Large intestine (tissue), 3 donors: ENCODE measurements around the gene DNAJB6. TPM values are rescaled to one million over a fixed set of nuclear protein-coding genes. Genes with fewer than 3 reads are reported as not detected.
"Not testable (repeated sequence)": the region's sequence is repeated elsewhere in the genome, so short reads cannot be mapped to it uniquely, and the experiment has no call there.

Source experiments
- DNase-seq, 2 donors: peaks; one replicate each; pipeline versions ENCODE4 v3.0.0 to v3.0.0-alpha.2; 2013
- H3K27ac ChIP-seq: one replicate; pipeline ENCODE4 v1.5.1; 2013; ENCODE audit warnings: low read length
- H3K27me3 ChIP-seq: 2 replicates; pipeline ENCODE4 v1.6.1; 2013; ENCODE audit warnings: low read length; ENCODE audit not compliant: control insufficient read depth, insufficient read depth
- H3K36me3 ChIP-seq: 2 replicates; pipeline ENCODE4 v1.6.1; 2013; ENCODE audit warnings: low read length; ENCODE audit not compliant: control insufficient read depth, insufficient read depth
- H3K4me1 ChIP-seq: one replicate; pipeline ENCODE4 v1.6.1; 2013; ENCODE audit warnings: low read length; ENCODE audit not compliant: control insufficient read depth, insufficient read depth
- H3K4me3 ChIP-seq: one replicate; pipeline ENCODE4 v1.5.1; 2013; ENCODE audit warnings: low read length
- H3K9me3 ChIP-seq: one replicate; pipeline ENCODE4 v1.6.1; 2013; ENCODE audit warnings: mild to moderate bottlenecking, low read depth, low read length, moderate library complexity; ENCODE audit not compliant: control insufficient read depth
- WGBS: methylation state at CpG from one replicate; pipeline ENCODE4 v1.1.5; 2013; ENCODE audit warnings: low lambda C conversion rate; ENCODE audit not compliant: insufficient coverage; 5-methylcytosine and 5-hydroxymethylcytosine counted together
- polyA plus RNA-seq: library from polyadenylated mRNA; unstranded; fragments of 120-200 nt; gene quantifications from one replicate; pipeline ENCODE4 v1.2.1, GENCODE V29; 2013

The DNAJB6 gene
- polyA plus RNA-seq, 1 donor: 102 TPM

- no CpG with 5 or more reads among the region's 42 CpGs for WGBS
- no peak overlapping the region for H3K27ac ChIP-seq
- H3K27me3 ChIP-seq: no peaks in the 10 kb centered on the region
These were observed 106.4 kb downstream of the DNAJB6 start for GRCh38 chr7:157442993-157443831.

GRCh38 chr7:157444011-157444842 lies 107.4 kb downstream of the DNAJB6 start:
- Histone ChIP-seq H3K27ac (no peak overlapping the region), H3K36me3 (no peaks in the 10 kb centered on the region), H3K27me3 (no peaks in the 10 kb centered on the region), H3K4me3 (no peak overlapping the region), H3K4me1 (no peaks in the 10 kb centered on the region), H3K9me3 (peaks cover 23% of the 10 kb centered on the region)
- 80% methylated on average over 1 of the region's 27 CpGs for WGBS
- no peak for DNase-seq

More at GRCh38 chr7:157442993-157443831, 106.4 kb downstream of the DNAJB6 start:
- H3K9me3 ChIP-seq: peaks cover 23% of the 10 kb centered on the region
- no peak overlapping the region for H3K4me3 ChIP-seq
- H3K4me1 ChIP-seq: no peaks in the 10 kb centered on the region
- DNase-seq: no peak
- no peaks in the 10 kb centered on the region for H3K36me3 ChIP-seq

- no CpG with 5 or more reads among the region's 9 CpGs for WGBS
- no peak for DNase-seq
- no peak overlapping the region for H3K4me3 ChIP-seq
These were observed 108.0 kb downstream of the DNAJB6 start for GRCh38 chr7:157444843-157445135.

GRCh38 chr7:157445246-157445955 lies 108.6 kb downstream of the DNAJB6 start:
- H3K27ac ChIP-seq: no peak overlapping the region
- no peaks in the 10 kb centered on the region for H3K36me3 ChIP-seq
- no peak for DNase-seq
- no peak overlapping the region for H3K4me3 ChIP-seq
- H3K27me3 ChIP-seq: no peaks in the 10 kb centered on the region
- H3K4me1 ChIP-seq: no peaks in the 10 kb centered on the region
- H3K9me3 ChIP-seq: peaks cover 23% of the 10 kb centered on the region
- no CpG with 5 or more reads among the region's 16 CpGs for WGBS

More at GRCh38 chr7:157444843-157445135, 108.0 kb downstream of the DNAJB6 start:
- no peaks in the 10 kb centered on the region for H3K27me3 ChIP-seq
- H3K9me3 ChIP-seq: peaks cover 23% of the 10 kb centered on the region
- no peak overlapping the region for H3K27ac ChIP-seq
- no peaks in the 10 kb centered on the region for H3K4me1 ChIP-seq
- H3K36me3 ChIP-seq: no peaks in the 10 kb centered on the region

- Histone ChIP-seq H3K36me3 (no peaks in the 10 kb centered on the region), H3K9me3 (peaks cover 23% of the 10 kb centered on the region), H3K27me3 (no peaks in the 10 kb centered on the region), H3K4me3 (no peak overlapping the region), H3K27ac (no peak overlapping the region), H3K4me1 (no peaks in the 10 kb centered on the region)
- WGBS: no CpG with 5 or more reads among the region's 11 CpGs
- DNase-seq: no peak
These were observed 109.1 kb downstream of the DNAJB6 start for GRCh38 chr7:157445956-157446295.

- H3K36me3 ChIP-seq: no peaks in the 10 kb centered on the region
- no peak overlapping the region for H3K4me3 ChIP-seq
- no CpG with 5 or more reads among the region's 6 CpGs for WGBS
- H3K9me3 ChIP-seq: peaks cover 21% of the 10 kb centered on the region
- DNase-seq: no peak
- H3K4me1 ChIP-seq: no peaks in the 10 kb centered on the region
- no peaks in the 10 kb centered on the region for H3K27me3 ChIP-seq
- H3K27ac ChIP-seq: no peak overlapping the region
These were observed 109.5 kb downstream of the DNAJB6 start for GRCh38 chr7:157446322-157446721.

- H3K36me3 ChIP-seq, DNase-seq: not testable (repeated sequence)
- WGBS: no CpG with 5 or more reads among the region's 12 CpGs
These were observed 117.2 kb downstream of the DNAJB6 start for GRCh38 chr7:157454003-157454402.

GRCh38 chr7:157457355-157458253 lies 120.8 kb downstream of the DNAJB6 start:
- peaks cover 2% of the 10 kb centered on the region for H3K27me3 ChIP-seq
- DNase-seq: no peak
- H3K27ac ChIP-seq: no peak overlapping the region
- H3K4me3 ChIP-seq: no peak overlapping the region
- WGBS: 100% methylated on average over 2 of the region's 27 CpGs
- no peaks in the 10 kb centered on the region for H3K9me3 ChIP-seq
- H3K4me1 ChIP-seq: no peaks in the 10 kb centered on the region
- no peaks in the 10 kb centered on the region for H3K36me3 ChIP-seq

More at GRCh38 chr7:157454003-157454402, 117.2 kb downstream of the DNAJB6 start:
- H3K4me1 ChIP-seq, H3K4me3 ChIP-seq, H3K9me3 ChIP-seq, H3K27me3 ChIP-seq, H3K27ac ChIP-seq: not testable (repeated sequence)

GRCh38 chr7:157458254-157458633 lies 121.4 kb downstream of the DNAJB6 start:
- H3K27me3 ChIP-seq: peaks cover 2% of the 10 kb centered on the region
- no peaks in the 10 kb centered on the region for H3K9me3 ChIP-seq
- no peak for DNase-seq
- H3K4me1 ChIP-seq: no peaks in the 10 kb centered on the region
- no peaks in the 10 kb centered on the region for H3K36me3 ChIP-seq
- no peak overlapping the region for H3K27ac ChIP-seq
- no peak overlapping the region for H3K4me3 ChIP-seq
- WGBS: no CpG with 5 or more reads among the region's 9 CpGs
